Testis (tissue), 3 donors: ENCODE measurements around the gene CCDC182. TPM values are rescaled to one million over a fixed set of nuclear protein-coding genes. Genes with fewer than 3 reads are reported as not detected.

ENCODE experiments used
- DNase-seq: peaks from one replicate; pipeline ENCODE4 v3.0.0-alpha.2; 2019
- H3K27ac ChIP-seq, 2 donors: fragments of 200-600 bp; sonication (generic); one replicate each; pipeline ENCODE4 v1.5.1; 2019
- H3K27me3 ChIP-seq: fragments of 200-600 bp; sonication (generic); one replicate; pipeline ENCODE4 v1.5.1; 2019
- H3K36me3 ChIP-seq: fragments of 200-600 bp; sonication (generic); one replicate; pipeline ENCODE4 v1.5.1; 2017; ENCODE audit warnings: low read depth; ENCODE audit errors: missing control alignments
- H3K4me1 ChIP-seq: fragments of 200-600 bp; sonication (generic); one replicate; pipeline ENCODE4 v1.5.1; 2019
- H3K4me3 ChIP-seq, 2 donors: fragments of 200-600 bp; sonication (generic); one replicate each; pipeline ENCODE4 v1.5.1; 2017 to 2019
- H3K9me3 ChIP-seq: fragments of 200-600 bp; sonication (generic); one replicate; pipeline ENCODE4 v1.5.1; 2017
- POLR2A ChIP-seq: fragments of 450-650 bp; IDR thresholded peaks from one replicate; pipeline ENCODE4 v1.6.1; 2017; ENCODE audit warnings: antibody characterized with exemption, mild to moderate bottlenecking, moderate library complexity
- WGBS, 2 donors: methylation state at CpG; one replicate each; pipeline ENCODE4 v1.1.5; 2018; 5-methylcytosine and 5-hydroxymethylcytosine counted together
- intact Hi-C: fragments of 100-400 bp; cut with DNase I; formaldehyde crosslinking; loops from one replicate; pipeline ENCODE4 v1.15.1; 2023; ENCODE audit warnings: low total_unique reads
- polyA plus RNA-seq: library from polyadenylated mRNA; stranded (reverse); fragments of 350-450 nt; fragmentation: Illumina TruSeq; extraction: RNeasy Lipid Tissue Mini Kit (QIAGEN cat#74804); gene quantifications from one replicate; pipeline ENCODE4 v1.2.3, GENCODE V29; 2014; ENCODE audit warnings: low read depth, low replicate concordance; ENCODE audit not compliant: insufficient read depth
- total RNA-seq, 2 donors: library from RNA; depleted of rRNA; stranded (reverse); fragments of >200 nt; gene quantifications; one replicate each; pipeline ENCODE4 v1.2.3, GENCODE V29; 2016
- TF ChIP-seq, protein P1 (sequence below), 3 experiments: fragments of 450-650 bp in 2 of 3; fragments of 200-600 bp in 1 of 3; sonication (generic) in 1 of 3; IDR thresholded peaks; one replicate each; pipeline ENCODE4 v1.5.1; 2016 to 2019; ENCODE audit warnings: antibody characterized with exemption in 3 of 3, mild to moderate bottlenecking in 2 of 3, moderate library complexity in 1 of 3

The CCDC182 gene
- total and polyA plus RNA-seq, 3 donors from 2014 or later = 12.5 to 33.2 (median 25.8) TPM

DNA sequence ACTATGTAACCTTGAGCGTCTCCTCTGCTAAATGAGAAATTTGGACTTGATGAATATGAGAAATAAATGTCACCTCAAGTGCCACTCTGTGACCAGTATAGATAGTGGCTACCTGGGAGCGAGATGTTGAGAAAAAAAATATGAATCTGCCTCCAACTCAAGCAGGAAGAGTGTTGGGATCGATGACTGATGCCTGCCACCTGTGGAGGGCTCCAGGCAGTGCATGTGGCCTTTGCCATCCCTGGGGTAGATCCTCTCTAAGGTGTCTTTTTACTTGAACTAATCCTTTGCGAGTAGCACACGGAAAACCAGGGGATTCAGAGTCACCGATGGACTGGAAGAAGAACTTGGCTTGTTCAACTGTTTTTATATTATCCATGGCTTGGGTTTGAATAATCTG, 9.4 kb downstream of the CCDC182 start:
- H3K9me3 ChIP-seq = no peaks in the 10 kb centered on the region
- H3K27ac ChIP-seq = no peak overlapping the region
- peak; percentile 34 for DNase-seq
- no peaks in the 10 kb centered on the region for H3K36me3 ChIP-seq
- intact Hi-C loops = no loop called here
- no peak overlapping the region for H3K4me3 ChIP-seq
- WGBS, 2 donors = 67 to 81% methylated on average over 6 of the region's 6 CpGs
- no peaks in the 10 kb centered on the region for H3K4me1 ChIP-seq
- TF ChIP-seq, protein P1, sequence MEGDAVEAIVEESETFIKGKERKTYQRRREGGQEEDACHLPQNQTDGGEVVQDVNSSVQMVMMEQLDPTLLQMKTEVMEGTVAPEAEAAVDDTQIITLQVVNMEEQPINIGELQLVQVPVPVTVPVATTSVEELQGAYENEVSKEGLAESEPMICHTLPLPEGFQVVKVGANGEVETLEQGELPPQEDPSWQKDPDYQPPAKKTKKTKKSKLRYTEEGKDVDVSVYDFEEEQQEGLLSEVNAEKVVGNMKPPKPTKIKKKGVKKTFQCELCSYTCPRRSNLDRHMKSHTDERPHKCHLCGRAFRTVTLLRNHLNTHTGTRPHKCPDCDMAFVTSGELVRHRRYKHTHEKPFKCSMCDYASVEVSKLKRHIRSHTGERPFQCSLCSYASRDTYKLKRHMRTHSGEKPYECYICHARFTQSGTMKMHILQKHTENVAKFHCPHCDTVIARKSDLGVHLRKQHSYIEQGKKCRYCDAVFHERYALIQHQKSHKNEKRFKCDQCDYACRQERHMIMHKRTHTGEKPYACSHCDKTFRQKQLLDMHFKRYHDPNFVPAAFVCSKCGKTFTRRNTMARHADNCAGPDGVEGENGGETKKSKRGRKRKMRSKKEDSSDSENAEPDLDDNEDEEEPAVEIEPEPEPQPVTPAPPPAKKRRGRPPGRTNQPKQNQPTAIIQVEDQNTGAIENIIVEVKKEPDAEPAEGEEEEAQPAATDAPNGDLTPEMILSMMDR (IDR thresholded peaks at IDR 0.05) = no peak
- no peak for TF ChIP-seq POLR2A
- H3K27me3 ChIP-seq = no peaks in the 10 kb centered on the region

DNA sequence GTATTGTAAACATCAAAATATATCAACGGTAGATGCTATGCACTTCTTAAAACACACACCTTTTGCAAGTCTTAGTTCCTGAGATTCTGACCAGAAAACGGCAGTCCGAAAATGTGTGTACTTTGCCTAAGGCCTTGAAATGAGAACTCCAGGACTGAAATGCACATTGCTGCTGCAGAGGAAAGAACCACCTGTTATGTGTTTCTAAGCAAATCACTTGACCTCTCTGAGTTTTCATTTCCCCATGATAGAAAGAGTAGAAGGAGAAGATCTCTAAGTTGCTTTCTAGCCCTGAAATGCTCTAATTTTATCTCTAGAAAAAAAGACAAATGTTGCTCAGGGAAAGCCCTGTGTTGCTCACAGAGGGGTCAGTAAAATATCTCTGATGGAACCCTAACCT, 9.9 kb downstream of the CCDC182 start:
- intact Hi-C loops = no loop called here
- 83 to 92% methylated on average over 3 of the region's 3 CpGs for WGBS, 2 donors

DNA sequence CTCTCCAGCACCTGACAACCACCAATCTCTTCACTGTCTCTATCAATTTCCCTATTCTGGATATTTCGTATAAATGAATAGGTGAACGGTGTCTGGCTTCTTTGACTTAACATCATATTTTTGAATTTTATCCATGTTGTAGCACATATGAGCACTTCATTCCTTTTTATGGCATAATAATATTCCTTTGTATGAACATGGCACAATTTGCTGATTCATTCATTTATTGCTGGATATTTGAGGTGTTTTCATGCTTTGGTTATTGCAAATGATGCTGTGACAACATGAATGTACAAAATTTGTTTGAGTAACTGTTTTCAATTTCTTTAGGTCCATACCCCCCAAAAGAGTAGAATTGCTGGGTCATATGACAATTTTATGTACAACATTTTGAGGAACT, 12.0 kb downstream of the CCDC182 start:
- WGBS, 2 donors = 98 to 100% methylated on average over 2 of the region's 2 CpGs
- TF ChIP-seq, protein P1 (IDR thresholded peaks at IDR 0.05) = no peak
- TF ChIP-seq POLR2A = no peak
- intact Hi-C loops = no loop called here
- Histone ChIP-seq H3K36me3 (no peaks in the 10 kb centered on the region), H3K27ac (no peak overlapping the region), H3K4me1 (no peaks in the 10 kb centered on the region), H3K9me3 (no peaks in the 10 kb centered on the region), H3K4me3 (no peak overlapping the region), H3K27me3 (no peaks in the 10 kb centered on the region)
- no peak for DNase-seq

More for the DNA sequence above, 9.9 kb downstream of the CCDC182 start:
- H3K27me3 ChIP-seq = no peaks in the 10 kb centered on the region
- DNase-seq = no peak
- H3K9me3 ChIP-seq = no peaks in the 10 kb centered on the region
- H3K27ac ChIP-seq = no peak overlapping the region
- TF ChIP-seq, protein P1 (IDR thresholded peaks at IDR 0.05) = no peak
- TF ChIP-seq POLR2A = no peak
- H3K4me3 ChIP-seq = no peak overlapping the region
- no peaks in the 10 kb centered on the region for H3K4me1 ChIP-seq
- H3K36me3 ChIP-seq = no peaks in the 10 kb centered on the region

DNA sequence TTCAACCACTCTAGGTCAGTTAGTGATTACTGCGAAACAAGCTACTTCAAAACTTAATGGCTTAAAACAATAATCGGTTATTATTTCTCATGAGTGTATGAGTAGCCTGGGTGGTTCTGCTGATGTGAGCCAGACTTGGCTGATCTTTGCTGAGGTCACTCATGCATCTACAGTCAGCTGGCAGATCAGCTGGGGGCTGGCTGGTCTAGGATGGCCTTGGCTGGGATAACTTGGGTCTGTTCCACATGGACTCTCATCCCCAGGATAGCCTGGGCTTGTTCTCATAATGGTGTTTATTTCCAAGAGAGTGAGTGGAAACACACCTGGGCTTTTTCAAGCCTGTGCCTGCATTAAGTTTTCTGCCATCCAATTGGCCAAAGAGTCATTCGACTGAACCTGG, 13.0 kb downstream of the CCDC182 start:
- H3K27ac ChIP-seq = no peak overlapping the region
- no peak overlapping the region for H3K4me3 ChIP-seq
- H3K36me3 ChIP-seq = no peaks in the 10 kb centered on the region
- intact Hi-C loops = no loop called here
- WGBS, 2 donors = 68 to 70% methylated on average over 3 of the region's 3 CpGs
- H3K4me1 ChIP-seq = no peaks in the 10 kb centered on the region
- no peaks in the 10 kb centered on the region for H3K27me3 ChIP-seq
- H3K9me3 ChIP-seq = no peaks in the 10 kb centered on the region
- peak; percentile 54 for DNase-seq
- TF ChIP-seq POLR2A = no peak
- TF ChIP-seq, protein P1 (IDR thresholded peaks at IDR 0.05) = no peak

DNA sequence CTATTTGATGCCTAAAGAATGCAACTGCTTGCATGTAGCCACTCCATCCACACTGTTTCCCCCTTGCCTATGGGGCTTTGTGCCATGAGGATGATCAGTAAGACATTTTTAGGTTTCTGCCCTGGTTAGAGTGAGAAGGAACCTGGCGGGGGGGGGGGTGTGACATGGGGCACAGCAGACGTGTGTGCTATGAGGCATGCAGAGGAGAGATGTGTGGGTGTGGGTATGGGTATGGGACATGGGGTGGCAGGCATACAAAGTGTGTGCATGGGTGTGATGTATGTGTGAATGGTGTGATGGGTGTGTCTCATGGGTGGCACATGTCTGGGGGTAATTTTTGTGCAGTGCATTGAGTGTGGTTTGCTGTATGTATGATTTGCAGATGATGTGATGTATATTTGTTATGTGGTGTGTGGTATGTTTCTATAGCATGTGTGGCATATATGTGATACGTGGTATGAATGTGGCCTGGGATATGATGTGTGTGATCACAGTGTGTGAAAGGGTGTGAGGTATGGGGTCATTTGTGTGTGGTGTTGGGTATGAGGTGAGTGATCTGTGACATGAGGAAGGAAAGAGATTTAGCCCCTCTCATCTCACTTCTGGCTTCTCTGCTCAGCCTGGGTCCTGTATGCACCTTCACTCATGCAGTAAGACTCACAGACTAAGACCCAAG, 14.9 kb downstream of the CCDC182 start:
- intact Hi-C loops = no loop called here
- WGBS, 2 donors = 97 to 100% methylated on average over 3 of the region's 3 CpGs
- TF ChIP-seq, protein P1 (IDR thresholded peaks at IDR 0.05) = no peak

More for the DNA sequence above, 14.9 kb downstream of the CCDC182 start:
- Histone ChIP-seq H3K27me3 (no peaks in the 10 kb centered on the region), H3K4me1 (no peaks in the 10 kb centered on the region), H3K4me3 (no peak overlapping the region), H3K36me3 (no peaks in the 10 kb centered on the region), H3K27ac (no peak overlapping the region), H3K9me3 (no peaks in the 10 kb centered on the region)
- no peak for DNase-seq
